Spleen (tissue), 11 donors: ENCODE data around the gene SRSF9. TPM values are rescaled to one million over a fixed set of nuclear protein-coding genes. Genes with fewer than 3 reads are reported as not detected.

Experiments used
- DNase-seq: peaks from one replicate; pipeline ENCODE4 v3.0.0-alpha.2; 2020
- H3K27ac ChIP-seq, 8 donors: fragments of 200-600 bp; sonication (generic) in 7 of 8; 1 replicate in 4 of 8; 2 replicates in 4 of 8; pipeline versions ENCODE4 v1.5.0 to v1.8.0; 2016 to 2021; ENCODE audit warnings: inconsistent platforms in 4 of 8, mild to moderate bottlenecking in 4 of 8, moderate library complexity in 1 of 8
- H3K27me3 ChIP-seq, 7 donors: fragments of 200-600 bp; sonication (generic) in 6 of 7; replicated peaks in 1 of 7; 1 replicate in 4 of 7; 2 replicates in 3 of 7; pipeline versions ENCODE4 v1.5.0 to v1.8.0; 2016 to 2021; ENCODE audit warnings: inconsistent platforms in 3 of 7, mild to moderate bottlenecking in 1 of 7
- H3K36me3 ChIP-seq, 6 donors: fragments of 200-600 bp; sonication (generic) in 5 of 6; 1 replicate in 4 of 6; 2 replicates in 2 of 6; pipeline versions ENCODE4 v1.5.0 to v1.8.0; 2016 to 2021; ENCODE audit warnings: inconsistent platforms in 2 of 6
- H3K4me1 ChIP-seq, 6 donors: fragments of 200-600 bp; sonication (generic) in 5 of 6; 1 replicate in 3 of 6; 2 replicates in 3 of 6; pipeline versions ENCODE4 v1.5.0 to v1.8.0; 2016 to 2021; ENCODE audit warnings: inconsistent platforms in 3 of 6
- H3K4me3 ChIP-seq, 8 donors: fragments of 200-600 bp; sonication (generic) in 7 of 8; 1 replicate in 4 of 8; 2 replicates in 4 of 8; pipeline versions ENCODE4 v1.5.0 to v1.8.0; 2016 to 2021; ENCODE audit warnings: inconsistent platforms in 4 of 8, mild to moderate bottlenecking in 4 of 8, moderate library complexity in 2 of 8
- H3K9me3 ChIP-seq, 8 donors: fragments of 200-600 bp; sonication (generic) in 7 of 8; 1 replicate in 4 of 8; 2 replicates in 4 of 8; pipeline versions ENCODE4 v1.5.0 to v1.8.0; 2016 to 2021; ENCODE audit warnings: inconsistent platforms in 4 of 8
- POLR2A ChIP-seq, 3 donors: fragments of 450-650 bp; IDR thresholded peaks; one replicate each; pipeline ENCODE4 v1.5.1; 2017; ENCODE audit warnings: antibody characterized with exemption in 3 of 3, mild to moderate bottlenecking in 1 of 3
- POLR2AphosphoS5 ChIP-seq, 3 donors: sonication (generic); formaldehyde crosslinking; IDR thresholded peaks; one replicate each; pipeline ENCODE4 v1.5.1; 2017; ENCODE audit warnings: antibody characterized with exemption in 3 of 3
- WGBS, 5 donors: extraction: QIAGEN DNeasy Blood & Tissue Kit in 3 of 5; methylation state at CpG; one replicate each; pipeline versions ENCODE4 v1.1.5 to v1.1.7; 2013 to 2018; 5-methylcytosine and 5-hydroxymethylcytosine counted together
- intact Hi-C: fragments of 100-400 bp; cut with DNase I; formaldehyde crosslinking; loops from one replicate; pipeline ENCODE4 v1.15.0; 2023; ENCODE audit warnings: low total_unique reads
- polyA plus RNA-seq, 3 donors: library from polyadenylated mRNA; stranded (reverse); fragments of 200-250 nt; gene quantifications; one replicate each; pipeline ENCODE4 v1.2.1, GENCODE V29; 2013
- total RNA-seq, 7 donors: library from RNA; depleted of rRNA in 3 of 7; stranded (reverse); fragments of >200 nt in 3 of 7; fragmentation: NEBNext Ultra II Directional in 4 of 7; extraction: Animal tissue kit (Norgen Biotek cat#: 25700) in 4 of 7; gene quantifications; one replicate each; pipeline versions ENCODE4 v1.1.0 to v1.2.1, GENCODE V29; 2016 to 2021
- TF ChIP-seq, protein P1 (sequence below), 11 experiments: fragments of 200-600 bp in 7 of 11; fragments of 450-650 bp in 4 of 11; sonication (generic) in 4 of 11; IDR thresholded peaks in 8 of 11; conservative IDR thresholded peaks in 3 of 11; 1 replicate in 7 of 11; 2 replicates in 4 of 11; pipeline versions ENCODE4 v1.4.0 to v1.8.0; 2016 to 2021; ENCODE audit warnings: antibody characterized with exemption in 11 of 11, inconsistent platforms in 4 of 11, mild to moderate bottlenecking in 1 of 11
- donor health status: healthy with polysubstance abuse.
- donor health status: DM: no; HTN: no; CAD: no; lungs with moderate emphysema.
- donor health status: DM: no; HTN: no; CAD: no.
- donor health status: Bipolar disorder and iron deficiency.
- donor health status: healthy.
- donor health status: DM: no; HTN: no; CAD: no.
- donor health status: DM: yes; HTN: yes; CAD: no.

The SRSF9 gene
- total and polyA plus RNA-seq, 10 donors, result 107 to 166 (median 143) TPM

DNA sequence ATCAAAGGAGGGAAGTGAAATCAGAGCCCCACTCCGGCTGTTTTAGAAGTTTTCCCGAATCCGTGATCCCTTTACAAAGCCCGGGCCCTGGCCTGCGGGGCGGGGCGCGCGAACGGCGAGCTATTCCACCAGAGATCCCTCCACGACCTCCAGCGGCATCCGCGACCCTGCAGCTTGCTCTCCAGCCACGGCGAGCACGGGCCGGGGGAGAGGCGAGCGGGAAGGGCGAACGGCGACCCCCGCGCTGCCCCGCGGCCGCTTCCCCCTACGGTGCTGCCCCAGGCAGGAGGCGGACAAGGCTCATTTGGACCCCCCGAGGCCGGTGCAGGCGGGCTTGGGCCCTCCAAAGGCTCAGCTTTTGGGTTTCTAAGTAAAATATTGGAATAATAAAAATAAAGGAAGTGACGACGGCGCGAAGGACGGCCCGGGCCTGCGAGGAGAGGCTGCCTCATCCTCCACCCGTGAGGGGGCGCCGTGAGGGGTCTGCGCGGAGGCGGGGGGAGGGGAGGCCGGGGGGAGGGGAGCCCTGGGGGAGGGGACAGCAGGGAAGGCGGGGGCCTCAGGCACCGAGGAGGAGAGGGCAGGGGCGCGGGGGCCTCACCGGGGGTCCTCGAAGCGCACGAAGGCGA lies 613 bp downstream of the SRSF9 start:
- WGBS, 5 donors, result 0 to 1% (median 1%) methylated on average over 40 to 57 of the region's 57 CpGs
- Histone ChIP-seq H3K4me1 (peaks cover 28 to 81% (median 52%) of the 10 kb centered on the region in 6 donors), H3K4me3 (peak overlapping the region; percentile 88 to 97 (median 94)), H3K27me3 (no peaks in the 10 kb centered on the region), H3K27ac (peak overlapping the region; percentile 93 to 99 (median 98)), H3K9me3 (no peaks in the 10 kb centered on the region), H3K36me3 (peaks cover 0 to 38% (median 29%) of the 10 kb centered on the region in 6 donors)
- DNase-seq, result peak; percentile 88
- TF ChIP-seq POLR2A (IDR thresholded peaks at IDR 0.05), result no peak
- peak in 2 of 3 donors; percentile 21 to 66 for TF ChIP-seq POLR2AphosphoS5 (IDR thresholded peaks at IDR 0.05)
- intact Hi-C loops, result no loop called here

DNA sequence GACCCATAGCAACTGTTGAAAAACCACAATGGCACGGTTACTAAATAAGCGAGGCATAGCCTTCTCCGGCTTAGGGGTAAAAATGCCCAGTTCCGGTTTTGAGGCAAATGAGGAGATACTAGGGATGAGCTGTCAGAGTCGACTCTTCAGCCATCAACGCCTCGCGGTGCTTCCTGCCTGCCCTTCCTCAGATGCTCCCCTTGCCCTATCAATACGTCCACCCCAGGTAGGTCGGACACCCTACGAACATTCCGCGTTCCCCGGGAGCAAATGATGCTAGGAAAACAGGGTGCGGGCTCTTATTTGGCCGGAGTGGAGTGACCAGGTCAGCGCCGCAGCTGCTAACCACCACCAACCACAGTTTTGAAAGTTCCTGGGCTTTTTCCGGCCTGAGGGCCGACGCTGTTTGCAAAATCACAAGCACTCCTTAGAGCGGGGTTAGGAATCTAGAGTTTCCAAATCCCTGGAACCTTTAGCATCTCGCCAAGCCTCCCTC lies 1.2 kb downstream of the SRSF9 start:
- TF ChIP-seq, protein P1, sequence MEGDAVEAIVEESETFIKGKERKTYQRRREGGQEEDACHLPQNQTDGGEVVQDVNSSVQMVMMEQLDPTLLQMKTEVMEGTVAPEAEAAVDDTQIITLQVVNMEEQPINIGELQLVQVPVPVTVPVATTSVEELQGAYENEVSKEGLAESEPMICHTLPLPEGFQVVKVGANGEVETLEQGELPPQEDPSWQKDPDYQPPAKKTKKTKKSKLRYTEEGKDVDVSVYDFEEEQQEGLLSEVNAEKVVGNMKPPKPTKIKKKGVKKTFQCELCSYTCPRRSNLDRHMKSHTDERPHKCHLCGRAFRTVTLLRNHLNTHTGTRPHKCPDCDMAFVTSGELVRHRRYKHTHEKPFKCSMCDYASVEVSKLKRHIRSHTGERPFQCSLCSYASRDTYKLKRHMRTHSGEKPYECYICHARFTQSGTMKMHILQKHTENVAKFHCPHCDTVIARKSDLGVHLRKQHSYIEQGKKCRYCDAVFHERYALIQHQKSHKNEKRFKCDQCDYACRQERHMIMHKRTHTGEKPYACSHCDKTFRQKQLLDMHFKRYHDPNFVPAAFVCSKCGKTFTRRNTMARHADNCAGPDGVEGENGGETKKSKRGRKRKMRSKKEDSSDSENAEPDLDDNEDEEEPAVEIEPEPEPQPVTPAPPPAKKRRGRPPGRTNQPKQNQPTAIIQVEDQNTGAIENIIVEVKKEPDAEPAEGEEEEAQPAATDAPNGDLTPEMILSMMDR (IDR thresholded peaks at IDR 0.05 in 8 of 11, conservative IDR thresholded peaks at IDR 0.05 in 3 of 11), result no peak
- TF ChIP-seq POLR2AphosphoS5 (IDR thresholded peaks at IDR 0.05), result peak in 1 of 3 donors; percentile 6

DNA sequence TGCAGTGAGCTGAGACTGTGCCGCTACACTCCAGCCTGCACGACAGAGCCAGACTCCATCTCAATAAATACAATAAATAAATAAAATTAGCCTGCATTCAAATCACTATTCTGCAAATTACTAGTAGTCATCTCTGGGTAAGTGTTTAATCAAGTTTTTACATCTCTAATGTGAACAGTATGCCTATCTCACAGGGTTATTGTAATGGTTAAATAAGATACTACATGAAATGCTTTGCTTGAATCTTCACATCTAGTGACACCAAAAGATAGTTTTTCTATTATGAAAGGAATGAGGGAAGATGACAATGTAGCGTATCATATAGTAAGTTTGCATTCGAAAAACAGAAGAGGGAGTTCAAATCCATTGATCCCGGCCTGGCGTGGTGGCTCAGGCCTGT lies 2.1 kb downstream of the SRSF9 start:
- intact Hi-C loops, result no loop called here
- no peak for DNase-seq
- H3K4me3 ChIP-seq, result peak overlapping the region in 2 of 8 donors; percentile 96 to 97

More for the DNA sequence above, 1.2 kb downstream of the SRSF9 start:
- Histone ChIP-seq H3K27ac (peak overlapping the region; percentile 93 to 99 (median 98)), H3K27me3 (no peaks in the 10 kb centered on the region), H3K4me3 (peak overlapping the region; percentile 88 to 97 (median 94)), H3K36me3 (peaks cover 0 to 44% (median 35%) of the 10 kb centered on the region in 6 donors), H3K9me3 (no peaks in the 10 kb centered on the region), H3K4me1 (peaks cover 28 to 85% (median 51%) of the 10 kb centered on the region in 6 donors)
- peak; percentile 82 for DNase-seq
- WGBS, 5 donors, result 0 to 2% (median 1%) methylated on average over 19 to 23 of the region's 23 CpGs
- intact Hi-C loops, result no loop called here

DNA sequence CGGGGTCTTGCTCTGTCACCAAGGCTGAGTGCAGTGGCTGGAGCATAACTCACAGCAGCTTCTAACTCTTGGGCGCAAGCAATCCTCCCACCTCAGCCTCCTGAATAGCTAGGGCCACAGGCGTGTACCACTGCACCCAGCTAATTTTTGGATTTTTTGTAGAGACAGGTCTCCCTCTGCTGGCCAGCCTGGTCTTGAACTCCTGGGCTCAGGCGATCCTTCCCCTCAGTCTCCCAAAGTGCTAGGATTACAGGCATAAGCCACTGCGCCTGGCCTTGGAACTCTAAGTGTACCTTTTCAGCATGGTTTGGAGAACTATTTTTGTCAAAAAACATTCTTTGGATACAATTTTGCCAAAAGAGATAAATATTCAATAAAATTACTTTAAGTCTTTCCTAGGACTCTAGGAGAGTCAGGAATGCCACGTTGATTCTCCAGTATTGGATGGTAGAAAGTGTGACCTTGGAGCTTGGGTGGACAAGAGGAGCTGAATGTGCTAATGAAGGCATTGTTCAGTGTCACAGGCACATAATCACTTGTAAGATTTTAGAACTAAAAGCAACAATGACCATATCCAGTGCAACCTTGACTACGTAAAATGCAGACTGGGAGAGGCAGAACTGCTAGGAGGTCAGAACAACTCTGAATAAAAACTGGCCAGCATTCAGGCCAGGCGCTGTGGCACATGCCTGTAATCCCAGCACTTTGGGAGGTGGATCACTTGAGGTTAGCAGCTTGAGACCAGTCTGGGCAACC lies 2.8 kb downstream of the SRSF9 start:
- H3K9me3 ChIP-seq, result no peaks in the 10 kb centered on the region
- WGBS, 5 donors, result 60 to 68% (median 61%) methylated on average over 8 of the region's 8 CpGs
- peaks cover 28 to 79% (median 50%) of the 10 kb centered on the region in 6 donors for H3K4me1 ChIP-seq
- peaks cover 0 to 60% (median 51%) of the 10 kb centered on the region in 6 donors for H3K36me3 ChIP-seq
- no peak overlapping the region for H3K4me3 ChIP-seq
- TF ChIP-seq POLR2A (IDR thresholded peaks at IDR 0.05), result no peak
- TF ChIP-seq, protein P1 (IDR thresholded peaks at IDR 0.05 in 8 of 11, conservative IDR thresholded peaks at IDR 0.05 in 3 of 11), result peak in 9 of 11 experiments; percentile 14 to 63 (median 37)
- no peak for DNase-seq
- H3K27me3 ChIP-seq, result no peaks in the 10 kb centered on the region
- intact Hi-C loops, result no loop called here
- H3K27ac ChIP-seq, result peak overlapping the region in 1 of 8 donors; percentile 40

More for the DNA sequence above, 2.1 kb downstream of the SRSF9 start:
- TF ChIP-seq POLR2AphosphoS5 (IDR thresholded peaks at IDR 0.05) (no peak), POLR2A (IDR thresholded peaks at IDR 0.05) (no peak)
- TF ChIP-seq, protein P1 (IDR thresholded peaks at IDR 0.05 in 8 of 11, conservative IDR thresholded peaks at IDR 0.05 in 3 of 11), result no peak
- peak overlapping the region in 1 of 8 donors; percentile 98 for H3K27ac ChIP-seq
- H3K4me1 ChIP-seq, result peaks cover 28 to 86% (median 51%) of the 10 kb centered on the region in 6 donors
- no peaks in the 10 kb centered on the region for H3K27me3 ChIP-seq
- peaks cover 0 to 53% (median 44%) of the 10 kb centered on the region in 6 donors for H3K36me3 ChIP-seq
- no peaks in the 10 kb centered on the region for H3K9me3 ChIP-seq
- 90 to 95% (median 93%) methylated on average over 6 of the region's 6 CpGs for WGBS, 5 donors
